ENCODE measurements around the gene HS6ST1.
A peak's percentile ranks its signal among the peaks of the same experiment; 100 is the strongest.
"Not testable (repeated sequence)": the region's sequence is repeated elsewhere in the genome, so short reads cannot be mapped to it uniquely, and the experiment has no call there.

Gene HS6ST1

DNA sequence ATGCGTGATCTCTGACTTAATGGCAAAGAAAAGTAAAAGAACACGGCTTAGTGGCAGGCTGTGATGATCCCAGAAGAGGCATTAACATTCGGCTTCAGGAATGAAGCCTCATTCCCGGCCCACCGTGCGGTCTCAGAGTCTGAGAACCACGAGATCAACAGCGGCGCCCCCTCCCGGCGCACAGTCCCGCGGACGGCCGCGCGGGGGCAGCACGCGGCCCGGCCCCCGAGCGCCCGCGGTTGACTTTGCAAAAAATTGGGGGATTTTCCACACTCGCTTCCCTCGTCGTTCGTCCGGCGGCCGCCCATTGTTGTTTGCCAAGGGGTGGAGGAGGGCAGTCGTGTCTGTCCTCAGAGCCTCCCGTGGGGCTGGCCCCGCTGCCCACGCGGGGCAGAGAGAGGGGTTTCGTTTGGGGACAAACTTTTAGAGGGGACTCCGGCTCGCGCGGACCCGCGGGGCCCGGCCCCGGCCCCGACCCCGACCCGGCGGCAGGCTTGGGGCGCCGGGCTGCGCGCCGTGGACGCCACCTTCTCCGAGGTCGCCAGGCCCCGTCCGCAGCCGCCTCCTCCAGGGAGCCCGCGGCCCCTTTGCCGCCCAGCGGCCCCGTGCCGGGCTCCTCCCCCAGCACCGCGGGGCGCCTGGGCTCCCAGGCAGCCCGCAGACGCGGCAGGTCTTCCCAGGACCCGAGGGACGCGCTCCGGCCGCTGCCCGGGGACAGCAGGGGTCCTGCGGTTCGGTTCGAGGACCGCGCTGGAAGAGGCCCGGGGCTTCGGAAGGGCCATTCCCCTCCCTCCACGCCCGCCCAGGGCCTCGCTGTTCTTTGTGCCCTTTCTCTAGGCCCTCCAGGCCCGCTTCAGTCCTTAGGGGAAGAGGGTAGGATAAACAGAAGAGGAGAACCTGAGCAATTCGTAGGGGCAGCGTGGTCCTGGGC lies 3.4 kb upstream of the HS6ST1 start:
- H3K4me3 ChIP-seq (replicated peaks; ENCODE audit: low read depth, low read length), result peak overlapping the region; percentile 41
- TF ChIP-seq CTCF (IDR thresholded peaks at IDR 0.05; ENCODE audit: low read depth, low read length, missing control alignments), result peak; percentile 52
- DNase-seq (ENCODE audit: extremely low read depth, low read depth), result peak; percentile 31

DNA sequence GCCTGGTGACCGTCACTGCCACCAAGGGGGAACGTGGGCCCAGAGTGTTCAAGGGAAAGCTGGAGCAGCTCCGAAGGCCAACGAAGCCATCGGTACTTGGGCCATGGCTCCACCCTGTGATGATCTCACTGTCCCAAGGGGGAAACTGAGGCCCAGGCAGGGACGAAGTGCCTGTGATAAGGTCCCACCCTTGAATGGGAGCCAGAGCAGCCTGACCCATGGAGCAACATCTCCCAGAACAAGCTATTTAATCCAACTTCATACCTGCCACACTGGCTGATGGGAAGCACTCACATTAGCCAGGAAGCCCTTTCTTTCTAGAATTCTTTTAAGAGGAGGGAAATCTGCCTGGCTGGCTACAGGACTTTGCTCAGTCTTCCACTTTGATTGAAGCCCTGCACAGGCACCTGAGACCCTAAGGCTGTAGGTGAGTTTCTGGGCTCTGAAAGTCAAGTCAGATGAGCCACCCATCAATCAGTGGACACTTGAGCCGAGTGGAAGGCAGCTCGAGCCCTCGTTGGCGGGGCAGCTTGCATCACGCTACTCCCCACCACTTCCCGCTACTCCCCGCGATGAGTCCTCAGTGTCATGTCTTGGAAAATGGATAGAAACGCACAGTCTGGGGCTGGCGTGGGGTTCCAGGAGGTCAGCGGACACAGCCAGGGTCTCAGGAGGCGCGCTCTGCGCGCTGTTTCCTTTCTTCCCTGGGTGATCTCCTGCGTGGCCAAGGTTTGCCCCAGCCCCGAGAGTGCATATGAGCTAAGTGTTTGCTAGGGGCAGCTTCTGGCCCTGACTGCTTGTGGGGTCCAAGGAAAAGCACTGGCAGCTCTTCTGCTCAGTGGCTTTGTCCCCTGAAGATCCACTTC lies 2.5 kb upstream of the HS6ST1 start:
- DNase-seq (ENCODE audit: extremely low read depth, low read depth), result no peak
- TF ChIP-seq CTCF (IDR thresholded peaks at IDR 0.05; ENCODE audit: low read depth, low read length, missing control alignments), result no peak
- no peak overlapping the region for H3K4me3 ChIP-seq (replicated peaks; ENCODE audit: low read depth, low read length)

- no peak for TF ChIP-seq CTCF (IDR thresholded peaks at IDR 0.05; ENCODE audit: low read depth, low read length, missing control alignments)
- no peak overlapping the region for H3K4me3 ChIP-seq (replicated peaks; ENCODE audit: low read depth, low read length)
- no peak for DNase-seq (ENCODE audit: extremely low read depth, low read depth)
Observed at GRCh38 chr2:128320192-128320905, 1.7 kb upstream of the HS6ST1 start.

DNA sequence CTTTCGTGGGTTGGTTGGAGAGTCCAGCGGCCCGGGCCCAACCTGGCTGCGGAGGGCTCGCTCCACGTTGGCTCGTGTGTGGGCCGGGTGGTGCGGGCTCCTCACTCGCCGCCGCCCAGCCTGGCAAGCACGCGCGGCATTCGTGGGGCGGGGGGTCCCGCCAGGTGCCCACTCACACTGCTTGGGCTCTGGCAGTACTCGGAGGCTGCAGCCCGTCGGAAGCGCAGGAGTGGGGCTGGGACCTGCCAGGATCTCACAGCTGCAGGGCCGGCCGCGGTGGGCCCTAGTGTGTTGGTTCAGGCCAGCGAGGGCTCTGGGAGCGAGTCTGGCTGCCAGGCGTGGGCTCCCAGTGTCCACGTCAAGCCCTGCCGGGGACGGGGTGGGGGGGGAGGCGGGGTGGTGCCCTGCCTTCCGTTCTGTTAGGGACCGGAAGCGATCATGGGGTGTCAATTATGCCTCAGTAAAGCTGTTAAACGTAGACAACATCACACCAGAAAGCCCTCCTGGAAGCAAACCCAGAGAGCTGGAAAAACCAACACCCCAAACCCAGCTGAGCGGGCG lies 1.0 kb upstream of the HS6ST1 start:
- no peak for TF ChIP-seq CTCF (IDR thresholded peaks at IDR 0.05; ENCODE audit: low read depth, low read length, missing control alignments)
- no peak overlapping the region; the same call in 1 of the 2 replicates for H3K4me3 ChIP-seq (replicated peaks; ENCODE audit: low read depth, low read length)
- no peak for DNase-seq (ENCODE audit: extremely low read depth, low read depth)

GRCh38 chr2:128318245-128318644 lies 423 bp downstream of the HS6ST1 start:
- DNase-seq (ENCODE audit: extremely low read depth, low read depth), result not testable (repeated sequence)
- H3K4me3 ChIP-seq (replicated peaks; ENCODE audit: low read depth, low read length), result peak overlapping the region; percentile 74

DNA sequence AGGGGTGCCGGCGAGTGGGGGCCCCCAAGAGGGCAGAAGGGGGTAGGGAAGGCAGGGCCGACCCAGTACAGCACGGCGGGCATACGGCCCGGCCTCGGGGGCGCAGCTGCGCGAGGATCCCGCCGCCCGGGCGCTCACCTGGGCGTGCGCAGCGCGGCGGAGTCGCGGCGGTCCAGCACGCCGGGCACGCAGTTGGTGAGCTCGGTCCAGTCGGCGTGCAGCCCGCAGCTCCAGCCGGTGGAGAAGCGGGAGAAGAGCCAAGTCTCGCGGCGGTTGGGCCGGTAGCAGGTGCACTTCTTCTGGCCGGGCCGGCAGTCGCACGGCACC lies 806 bp downstream of the HS6ST1 start:
- DNase-seq (ENCODE audit: extremely low read depth, low read depth), result not testable (repeated sequence)
- H3K4me3 ChIP-seq (replicated peaks; ENCODE audit: low read depth, low read length), result peak overlapping the region; percentile 74

- DNase-seq (ENCODE audit: extremely low read depth, low read depth), result no peak
- TF ChIP-seq CTCF (IDR thresholded peaks at IDR 0.05; ENCODE audit: low read depth, low read length, missing control alignments), result no peak
- H3K4me3 ChIP-seq (replicated peaks; ENCODE audit: low read depth, low read length), result peak overlapping the region; percentile 74
Observed at GRCh38 chr2:128317181-128317898, 1.3 kb downstream of the HS6ST1 start.
